Uterus (tissue), 4 donors: ENCODE data around the gene ARHGAP36. TPM values are rescaled to one million over a fixed set of nuclear protein-coding genes. Genes with fewer than 3 reads are reported as not detected.

ENCODE experiments used
- DNase-seq, 2 donors: peaks; one replicate each; pipeline ENCODE4 v3.0.0-alpha.2; 2019 to 2020
- H3K27ac ChIP-seq, 2 donors: fragments of 200-600 bp; sonication (generic); 1 replicate in 1 of 2; 2 replicates in 1 of 2; pipeline ENCODE4 v1.5.1; 2016 to 2018
- H3K27me3 ChIP-seq, 2 donors: fragments of 200-600 bp; sonication (generic); one replicate each; pipeline ENCODE4 v1.5.1; 2018 to 2019; ENCODE audit warnings: control low read depth in 1 of 2
- H3K36me3 ChIP-seq, 2 donors: fragments of 200-600 bp; sonication (generic); one replicate each; pipeline ENCODE4 v1.5.1; 2019; ENCODE audit warnings: control low read depth in 1 of 2
- H3K4me1 ChIP-seq, 2 donors: fragments of 200-600 bp; sonication (generic); one replicate each; pipeline ENCODE4 v1.5.1; 2018 to 2019; ENCODE audit warnings: control low read depth in 1 of 2
- H3K4me3 ChIP-seq, 2 donors: fragments of 200-600 bp; sonication (generic); 1 replicate in 1 of 2; 2 replicates in 1 of 2; pipeline ENCODE4 v1.5.1; 2018 to 2019; ENCODE audit warnings: mild to moderate bottlenecking in 1 of 2
- H3K9me3 ChIP-seq, 2 donors: fragments of 200-600 bp; sonication (generic); one replicate each; pipeline ENCODE4 v1.5.1; 2019; ENCODE audit warnings: control low read depth in 1 of 2
- CTCF ChIP-seq, 4 experiments: fragments of 200-600 bp in 2 of 4; fragments of 450-650 bp in 2 of 4; sonication (generic) in 2 of 4; IDR thresholded peaks; one replicate each; pipeline ENCODE4 v1.5.1; 2016 to 2019; ENCODE audit warnings: antibody characterized with exemption in 4 of 4, mild to moderate bottlenecking in 2 of 4, moderate library complexity in 1 of 4
- POLR2A ChIP-seq, 2 donors: fragments of 450-650 bp; IDR thresholded peaks; one replicate each; pipeline ENCODE4 v1.6.1; 2016; ENCODE audit warnings: antibody characterized with exemption in 2 of 2, mild to moderate bottlenecking in 1 of 2, moderate library complexity in 1 of 2
- intact Hi-C: fragments of 100-400 bp; cut with DNase I; formaldehyde crosslinking; loops from one replicate; pipeline ENCODE4 v1.15.1; 2023; ENCODE audit warnings: low total_unique reads
- total RNA-seq, 4 donors: library from RNA; depleted of rRNA in 3 of 4; stranded (reverse); fragments of >200 nt in 3 of 4; gene quantifications; one replicate each; pipeline versions ENCODE4 v1.1.0 to v1.2.4, GENCODE V29; 2014 to 2023
- donor health status: DM: yes; HTN: yes; CAD: no.

ARHGAP36 gene
- total RNA-seq, 4 donors from 2014 or later: 0.55 TPM; not detected in 3

GRCh38 chrX:131068945-131069719, 11.0 kb downstream of the ARHGAP36 start:
- intact Hi-C loops: no loop called here
- H3K4me1 ChIP-seq: no peaks in the 10 kb centered on the region
- H3K4me3 ChIP-seq: no peak overlapping the region

GRCh38 chrX:131072871-131073571, 14.9 kb downstream of the ARHGAP36 start:
- Histone ChIP-seq H3K27me3 (peaks cover 0 to 9% of the 10 kb centered on the region in 2 donors), H3K27ac (no peak overlapping the region), H3K9me3 (no peaks in the 10 kb centered on the region), H3K4me3 (no peak overlapping the region), H3K36me3 (no peaks in the 10 kb centered on the region), H3K4me1 (no peaks in the 10 kb centered on the region)
- DNase-seq: no peak
- no peak for TF ChIP-seq POLR2A (IDR thresholded peaks at IDR 0.05)
- no peak for TF ChIP-seq CTCF (IDR thresholded peaks at IDR 0.05)
- intact Hi-C loops: no loop called here

More at GRCh38 chrX:131068945-131069719, 11.0 kb downstream of the ARHGAP36 start:
- no peak overlapping the region for H3K27ac ChIP-seq
- TF ChIP-seq CTCF (IDR thresholded peaks at IDR 0.05) (no peak), POLR2A (IDR thresholded peaks at IDR 0.05) (no peak)
- no peaks in the 10 kb centered on the region for H3K36me3 ChIP-seq
- no peaks in the 10 kb centered on the region for H3K9me3 ChIP-seq
- no peak for DNase-seq
- peaks cover 0 to 17% of the 10 kb centered on the region in 2 donors for H3K27me3 ChIP-seq

- H3K9me3 ChIP-seq: no peaks in the 10 kb centered on the region
- H3K36me3 ChIP-seq: no peaks in the 10 kb centered on the region
- H3K4me3 ChIP-seq: no peak overlapping the region
- DNase-seq: no peak
- TF ChIP-seq POLR2A (IDR thresholded peaks at IDR 0.05): no peak
- TF ChIP-seq CTCF (IDR thresholded peaks at IDR 0.05): no peak
- intact Hi-C loops: no loop called here
- H3K27me3 ChIP-seq: peaks cover 0 to 9% of the 10 kb centered on the region in 2 donors
- H3K27ac ChIP-seq: no peak overlapping the region
- no peaks in the 10 kb centered on the region for H3K4me1 ChIP-seq
These were observed 15.5 kb downstream of the ARHGAP36 start for GRCh38 chrX:131073607-131074006.

GRCh38 chrX:131081772-131082740, 23.9 kb downstream of the ARHGAP36 start:
- no peaks in the 10 kb centered on the region for H3K4me1 ChIP-seq
- no peak for TF ChIP-seq CTCF (IDR thresholded peaks at IDR 0.05)
- TF ChIP-seq POLR2A (IDR thresholded peaks at IDR 0.05): no peak
- H3K36me3 ChIP-seq: no peaks in the 10 kb centered on the region
- no peak overlapping the region for H3K27ac ChIP-seq
- no peak overlapping the region for H3K4me3 ChIP-seq
- intact Hi-C loops: no loop called here
- DNase-seq: no peak
- H3K27me3 ChIP-seq: peaks cover 0 to 31% of the 10 kb centered on the region in 2 donors
- H3K9me3 ChIP-seq: no peaks in the 10 kb centered on the region
